MCF 10A (cell line): Measurements from ENCODE around the gene STC2. TPM values are rescaled to one million over a fixed set of nuclear protein-coding genes. Genes with fewer than 3 reads are reported as not detected.

ENCODE experiments used
- BruUV-seq: library from RNA; stranded (reverse); fragments of 400-500 nt; replicated peaks from 2 replicates; lab custom pipeline; 2021; lab: Mats Ljungman, UMichigan
- CTCF ChIA-PET: fragments of 300-600 bp; sonication (Branson Sonifier 250); formaldehyde crosslinking; extraction: SDS; loops from one replicate; lab custom pipeline; 2021; ENCODE audit warnings: antibody characterized with exemption, inconsistent platforms; lab: Yijun Ruan, JAX
- POLR2A ChIA-PET: fragments of 300-600, 350-650 bp; sonication (Branson Sonifier 250); formaldehyde crosslinking; extraction: SDS; loops from one replicate; lab custom pipeline; 2020; ENCODE audit warnings: antibody characterized with exemption, inconsistent platforms; lab: Yijun Ruan, JAX
- DNase-seq: peaks from one replicate; pipeline ENCODE4 v3.0.0-alpha.2; 2018; ENCODE audit not compliant: unreplicated experiment
- H3K27ac Mint-ChIP-seq: one replicate; pipeline ENCODE4 v1.8.0; 2022; ENCODE audit warnings: mild to moderate bottlenecking, low read depth, mixed read lengths; ENCODE audit not compliant: unreplicated experiment
- H3K27me3 Mint-ChIP-seq: one replicate; pipeline ENCODE4 v1.8.0; 2022; ENCODE audit warnings: mixed read lengths; ENCODE audit not compliant: insufficient read depth, unreplicated experiment
- H3K36me3 Mint-ChIP-seq: one replicate; pipeline ENCODE4 v1.8.0; 2022; ENCODE audit warnings: mild to moderate bottlenecking, moderate library complexity, mixed read lengths; ENCODE audit not compliant: insufficient read depth, unreplicated experiment
- H3K4me1 Mint-ChIP-seq: one replicate; pipeline ENCODE4 v1.8.0; 2022; ENCODE audit warnings: mixed read lengths; ENCODE audit not compliant: insufficient read depth, unreplicated experiment
- H3K4me3 Mint-ChIP-seq: one replicate; pipeline ENCODE4 v1.8.0; 2022; ENCODE audit warnings: mild to moderate bottlenecking, moderate library complexity, mixed read lengths; ENCODE audit not compliant: unreplicated experiment
- H3K9me3 Mint-ChIP-seq: one replicate; pipeline ENCODE4 v1.8.0; 2022; ENCODE audit warnings: mixed read lengths; ENCODE audit not compliant: unreplicated experiment
- intact Hi-C: fragments of 100-400 bp; cut with micrococcal nuclease; formaldehyde crosslinking; loops from 2 replicates; pipeline ENCODE4 v1.14.1; 2022
- total RNA-seq: library from RNA; stranded (reverse); gene quantifications from 2 replicates; pipeline ENCODE4 v1.2.3, GENCODE V29; 2022
- TF ChIP-seq, protein P1 (sequence below): fragments of 200-600 bp; IDR thresholded peaks from one replicate; pipeline ENCODE4 v1.8.0; 2022; ENCODE audit warnings: antibody characterized with exemption, mild to moderate bottlenecking; ENCODE audit not compliant: unreplicated experiment

Gene STC2
- total RNA-seq, 1 experiment from 2014 or later: 414 TPM

- intact Hi-C loops: no loop called here
- no peaks in the 10 kb centered on the region for H3K36me3 Mint-ChIP-seq
- H3K4me3 Mint-ChIP-seq: no peak overlapping the region
- DNase-seq: no peak
- ChIA-PET POLR2A (interaction anchor here (1.5 to 7.6 kb wide), 2 partner anchors 34 to 277 kb away, joined by 5 to 164 read pairs; partner anchors contain the start of gene STC2), CTCF (interaction anchor here (0.5 to 8.3 kb wide), 13 partner anchors 10 to 1711 kb away, joined by 3 to 251 read pairs (median 5); partner anchors contain the start of genes BOD1, NKX2-5 and STC2)
- H3K4me1 Mint-ChIP-seq: peaks cover 21% of the 10 kb centered on the region
- no peaks in the 10 kb centered on the region for H3K27me3 Mint-ChIP-seq
- no TSS peak for BruUV-seq
- TF ChIP-seq, protein P1, sequence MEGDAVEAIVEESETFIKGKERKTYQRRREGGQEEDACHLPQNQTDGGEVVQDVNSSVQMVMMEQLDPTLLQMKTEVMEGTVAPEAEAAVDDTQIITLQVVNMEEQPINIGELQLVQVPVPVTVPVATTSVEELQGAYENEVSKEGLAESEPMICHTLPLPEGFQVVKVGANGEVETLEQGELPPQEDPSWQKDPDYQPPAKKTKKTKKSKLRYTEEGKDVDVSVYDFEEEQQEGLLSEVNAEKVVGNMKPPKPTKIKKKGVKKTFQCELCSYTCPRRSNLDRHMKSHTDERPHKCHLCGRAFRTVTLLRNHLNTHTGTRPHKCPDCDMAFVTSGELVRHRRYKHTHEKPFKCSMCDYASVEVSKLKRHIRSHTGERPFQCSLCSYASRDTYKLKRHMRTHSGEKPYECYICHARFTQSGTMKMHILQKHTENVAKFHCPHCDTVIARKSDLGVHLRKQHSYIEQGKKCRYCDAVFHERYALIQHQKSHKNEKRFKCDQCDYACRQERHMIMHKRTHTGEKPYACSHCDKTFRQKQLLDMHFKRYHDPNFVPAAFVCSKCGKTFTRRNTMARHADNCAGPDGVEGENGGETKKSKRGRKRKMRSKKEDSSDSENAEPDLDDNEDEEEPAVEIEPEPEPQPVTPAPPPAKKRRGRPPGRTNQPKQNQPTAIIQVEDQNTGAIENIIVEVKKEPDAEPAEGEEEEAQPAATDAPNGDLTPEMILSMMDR: no peak
- H3K27ac Mint-ChIP-seq: no peak overlapping the region
- H3K9me3 Mint-ChIP-seq: no peaks in the 10 kb centered on the region
Measured at GRCh38 chr5:173295796-173296195, 32.4 kb downstream of the STC2 start.

GRCh38 chr5:173294673-173295320, 33.4 kb downstream of the STC2 start:
- intact Hi-C loops: loop anchor here (1.0 to 5.0 kb wide), 6 partner anchors 34 to 688 kb away; partner anchors contain the start of genes BOD1 and STC2
- Mint-ChIP-seq H3K27me3 (no peaks in the 10 kb centered on the region), H3K27ac (no peak overlapping the region), H3K36me3 (no peaks in the 10 kb centered on the region), H3K4me3 (no peak overlapping the region), H3K4me1 (peaks cover 21% of the 10 kb centered on the region), H3K9me3 (no peaks in the 10 kb centered on the region)
- no TSS peak for BruUV-seq
- DNase-seq: no peak
- POLR2A ChIA-PET: interaction anchor here (0.7 to 7.6 kb wide), 8 partner anchors 8 to 322 kb away, joined by 3 to 164 read pairs (median 5); partner anchors contain the start of genes BOD1 and STC2
- CTCF ChIA-PET: interaction anchor here (0.5 to 8.3 kb wide), 51 partner anchors 9 to 1142 kb away, joined by 3 to 251 read pairs (median 4); partner anchors contain the start of genes BOD1 and STC2
- TF ChIP-seq, protein P1: no peak

DNA sequence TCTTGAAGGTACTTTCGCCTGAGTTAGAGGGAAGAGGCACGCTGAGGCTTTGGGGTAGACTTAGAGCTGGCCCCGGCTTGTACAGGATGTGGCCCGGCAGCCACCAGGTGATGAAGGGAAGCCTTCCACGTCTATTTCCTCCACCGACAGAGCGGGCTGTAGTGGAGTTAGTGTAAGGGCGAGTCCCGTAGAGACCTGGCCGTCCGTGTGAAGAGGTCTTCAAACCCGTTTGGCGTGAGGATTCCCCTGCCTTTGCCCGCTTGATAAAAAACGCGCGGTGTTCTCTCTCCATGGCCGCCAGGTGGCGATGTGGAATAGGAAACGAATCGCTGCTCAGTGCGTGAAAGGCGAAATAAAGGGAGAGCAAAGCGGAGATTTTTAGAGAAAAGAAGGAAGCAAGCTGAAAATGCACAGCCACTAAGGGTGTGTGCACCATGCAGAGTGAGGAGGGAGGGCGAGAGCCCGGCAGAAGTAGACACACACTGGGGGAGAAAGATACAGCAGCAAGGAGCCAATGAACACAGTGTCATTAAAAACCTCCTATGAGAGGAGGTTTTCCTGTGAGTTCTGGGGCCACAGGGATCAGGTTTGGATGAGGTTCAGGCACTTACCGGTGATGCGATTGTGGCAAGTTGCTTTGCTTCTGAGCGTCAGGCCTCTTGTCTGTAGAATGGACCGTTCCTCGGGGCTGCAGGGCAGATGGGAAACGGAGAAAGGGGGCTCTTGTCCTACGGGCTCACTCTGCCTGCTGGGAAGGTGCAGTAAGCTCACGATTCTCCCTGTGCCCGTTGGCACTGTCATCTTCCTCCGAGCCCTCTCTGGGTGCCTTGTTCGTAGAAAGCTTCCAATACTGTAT, 34.2 kb downstream of the STC2 start:
- DNase-seq: peak; percentile 94
- Mint-ChIP-seq H3K9me3 (no peaks in the 10 kb centered on the region), H3K27me3 (no peaks in the 10 kb centered on the region), H3K36me3 (no peaks in the 10 kb centered on the region), H3K4me3 (peak overlapping the region; percentile 9), H3K27ac (peak overlapping the region; percentile 24), H3K4me1 (peaks cover 21% of the 10 kb centered on the region)
- ChIA-PET CTCF (interaction anchor here (0.6 to 8.3 kb wide), 61 partner anchors 10 to 1143 kb away, joined by 3 to 251 read pairs (median 4); partner anchors contain the start of genes ATP6V0E1, BOD1 and STC2), POLR2A (interaction anchor here (0.7 to 7.6 kb wide), 11 partner anchors 9 to 586 kb away, joined by 3 to 164 read pairs (median 4); partner anchors contain the start of genes BOD1 and STC2)
- TF ChIP-seq, protein P1: peak; percentile 93
- BruUV-seq: no TSS peak
- intact Hi-C loops: loop anchor here (1.0 to 5.0 kb wide), 6 partner anchors 34 to 688 kb away; partner anchors contain the start of genes BOD1 and STC2
